GM18861 (cell line): ENCODE results near the gene VPS11.
A peak's percentile ranks its signal among the peaks of the same experiment; 100 is the strongest.

Source experiments
- ATAC-seq: cut with Tn5 transposase; IDR thresholded peaks from one replicate; pipeline ENCODE4 v1.9.1; 2021; ENCODE audit not compliant: unreplicated experiment

VPS11 gene

DNA sequence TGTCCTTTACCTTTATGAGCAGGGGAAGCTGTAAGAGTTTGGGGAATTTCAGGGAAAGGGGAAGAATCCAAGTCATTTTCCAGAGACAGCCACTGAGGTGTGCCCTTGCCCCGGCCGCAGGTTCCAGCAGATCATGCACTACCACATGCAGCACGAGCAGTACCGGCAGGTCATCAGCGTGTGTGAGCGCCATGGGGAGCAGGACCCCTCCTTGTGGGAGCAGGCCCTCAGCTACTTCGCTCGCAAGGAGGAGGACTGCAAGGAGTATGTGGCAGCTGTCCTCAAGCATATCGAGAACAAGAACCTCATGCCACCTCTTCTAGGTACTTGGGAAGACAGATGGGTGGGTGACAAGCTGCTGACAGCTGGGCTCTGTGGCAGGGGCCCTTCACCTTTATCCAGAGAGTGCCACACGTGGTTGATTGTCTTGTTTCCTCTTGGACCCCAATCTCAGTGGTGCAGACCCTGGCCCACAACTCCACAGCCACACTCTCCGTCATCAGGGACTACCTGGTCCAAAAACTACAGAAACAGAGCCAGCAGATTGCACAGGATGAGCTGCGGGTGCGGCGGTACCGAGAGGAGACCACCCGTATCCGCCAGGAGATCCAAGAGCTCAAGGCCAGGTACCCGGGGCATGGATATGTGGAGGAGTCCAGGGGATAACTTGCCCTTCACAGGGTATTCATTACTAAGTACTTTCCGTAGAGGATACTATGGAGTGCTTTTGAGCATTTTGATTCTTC is 11.2 kb downstream of the VPS11 start:
- ATAC-seq, result no peak

DNA sequence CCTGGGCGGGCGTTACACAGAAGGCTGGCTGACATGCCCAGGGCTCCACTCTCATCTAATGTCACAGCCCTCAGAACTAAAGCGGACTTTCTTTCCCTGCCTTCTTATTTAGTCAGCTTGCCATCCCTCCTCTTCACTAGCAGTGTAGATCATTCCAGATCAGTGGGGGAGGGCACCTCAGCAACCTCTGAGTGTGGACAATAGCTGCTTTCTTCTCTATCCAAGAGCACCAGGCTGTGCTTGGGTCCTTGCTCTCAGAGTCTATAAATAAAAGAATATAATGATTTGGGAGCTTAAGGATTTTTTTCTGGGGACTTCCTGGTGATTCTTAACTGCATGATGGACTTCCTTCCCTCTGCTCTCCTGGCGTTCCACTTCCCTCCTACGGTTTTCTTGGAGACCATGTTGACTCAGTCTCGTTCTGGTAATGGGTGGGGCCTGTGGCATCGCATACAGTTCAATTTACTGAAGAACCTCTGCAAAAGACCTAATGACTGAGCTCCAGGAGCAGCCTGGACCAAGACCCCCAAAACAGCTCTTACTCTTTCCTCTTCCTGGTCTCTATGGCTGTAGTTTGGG is 14.2 kb downstream of the VPS11 start:
- ATAC-seq, result no peak

DNA sequence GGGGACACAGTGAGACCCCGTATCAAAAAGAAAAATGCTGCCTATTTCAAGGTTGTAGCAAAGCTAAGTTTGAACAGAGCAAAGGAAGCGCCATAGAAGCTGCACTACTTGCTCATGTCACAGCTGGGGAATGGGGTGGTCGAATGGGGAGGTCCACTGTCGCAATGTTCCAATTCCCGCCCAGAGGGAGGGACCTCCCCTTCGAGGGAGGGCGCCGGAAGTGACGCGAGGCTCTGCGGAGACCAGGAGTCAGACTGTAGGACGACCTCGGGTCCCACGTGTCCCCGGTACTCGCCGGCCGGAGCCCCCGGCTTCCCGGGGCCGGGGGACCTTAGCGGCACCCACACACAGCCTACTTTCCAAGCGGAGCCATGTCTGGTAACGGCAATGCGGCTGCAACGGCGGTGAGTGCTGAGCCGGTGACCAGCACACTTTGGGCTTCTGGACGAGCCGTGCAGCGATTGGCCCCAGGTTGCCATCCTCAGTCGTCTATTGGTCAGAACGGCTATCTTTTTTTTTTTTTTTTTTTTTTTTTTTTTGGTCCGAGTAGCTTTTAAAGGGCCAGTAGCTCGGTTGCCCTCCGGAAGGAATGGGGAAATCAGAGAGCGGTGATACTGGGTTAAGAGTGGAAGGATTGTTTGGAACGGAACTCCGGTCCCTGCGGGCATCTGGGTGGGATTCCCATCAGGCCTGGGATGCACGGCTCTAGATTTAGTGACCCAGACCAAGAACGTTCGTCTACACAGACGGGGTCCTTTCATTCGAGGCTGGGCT is 17.2 kb downstream of the VPS11 start, which contains the start of gene HMBS:
Gene HMBS, plus strand, starts transcription at position 219 of the 774 bp plus-strand sequence. Its CDS starts 153 bp downstream, at position 372.
- peak; percentile 86 for ATAC-seq

DNA sequence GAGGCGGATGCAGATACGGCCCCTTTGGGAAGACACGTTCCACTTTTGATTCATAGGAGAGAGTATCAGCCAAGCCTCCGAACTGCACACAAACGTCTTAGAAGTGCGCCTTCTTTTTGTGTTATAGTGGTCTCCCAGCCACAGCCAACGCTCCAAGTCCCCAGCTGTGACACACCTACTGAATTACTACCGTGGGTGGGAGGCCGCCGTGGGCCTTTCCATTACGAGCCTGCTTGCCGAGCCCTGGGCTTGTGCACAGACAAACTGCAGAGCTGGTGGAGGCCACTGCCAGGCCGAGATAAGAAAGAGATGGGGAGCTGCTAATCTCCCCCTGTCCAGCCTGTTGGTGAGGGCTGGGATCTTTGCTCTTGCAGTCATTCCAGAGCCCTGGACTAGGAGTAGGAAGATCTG is 17.8 kb downstream of the VPS11 start:
- peak; percentile 9 for ATAC-seq

DNA sequence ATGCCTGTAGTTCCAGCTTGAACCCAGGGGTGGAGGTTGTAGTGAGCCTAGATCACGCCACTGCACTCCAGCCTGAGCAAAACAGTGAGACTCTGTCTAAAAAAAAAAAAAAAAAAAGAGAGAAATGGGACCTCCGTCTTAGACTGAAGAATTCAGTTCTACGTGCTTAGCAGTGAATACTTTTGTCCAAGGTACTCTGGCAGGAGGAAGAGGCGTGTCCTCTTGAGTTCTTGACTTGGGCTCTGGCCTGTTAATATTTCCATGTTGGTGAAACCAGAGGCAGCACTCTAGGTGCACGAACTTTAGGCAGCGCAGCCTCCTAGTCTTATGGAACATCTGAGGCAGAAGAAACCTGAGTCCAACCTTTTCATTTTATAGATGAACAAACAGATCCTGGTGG is 19.5 kb downstream of the VPS11 start:
- ATAC-seq, result no peak

- no peak for ATAC-seq
Measured at GRCh38 chr11:119087747-119088241, 20.2 kb downstream of the VPS11 start.

DNA sequence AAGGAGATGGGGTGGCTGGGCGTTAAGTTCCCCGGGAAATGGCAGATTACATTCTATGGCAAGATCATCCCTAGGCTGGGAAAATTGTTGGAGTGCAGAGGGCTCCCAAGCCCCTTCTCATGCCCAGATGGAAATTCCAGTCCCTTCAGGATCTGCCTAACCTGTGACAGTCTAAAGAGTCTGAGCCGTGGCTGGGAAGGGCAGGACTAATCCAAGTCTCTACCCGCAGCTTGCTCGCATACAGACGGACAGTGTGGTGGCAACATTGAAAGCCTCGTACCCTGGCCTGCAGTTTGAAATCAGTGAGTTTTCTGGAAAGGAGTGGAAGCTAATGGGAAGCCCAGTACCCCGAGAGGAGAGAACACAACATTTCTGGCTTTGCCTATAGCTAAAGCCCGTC is 20.8 kb downstream of the VPS11 start:
- ATAC-seq, result no peak

DNA sequence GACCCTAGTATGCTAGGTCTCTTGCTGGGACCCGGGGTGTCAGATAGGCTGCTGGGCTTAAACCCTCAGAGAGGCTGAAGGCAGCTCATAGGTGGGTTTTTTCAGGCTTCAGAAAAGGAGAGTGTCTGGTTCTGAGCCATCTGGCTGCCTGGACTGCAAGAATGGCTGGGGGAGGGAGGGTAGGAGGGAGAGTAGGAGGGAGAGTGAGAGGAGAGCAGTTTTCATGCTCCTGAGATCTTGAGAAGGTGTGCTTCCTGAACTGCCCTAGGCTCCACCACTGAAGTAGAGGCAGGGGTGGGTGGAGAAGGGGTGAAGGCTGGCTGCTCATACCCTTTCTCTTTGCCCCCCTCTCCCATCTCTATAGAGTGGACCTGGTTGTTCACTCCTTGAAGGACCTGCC is 21.7 kb downstream of the VPS11 start:
- no peak for ATAC-seq

DNA sequence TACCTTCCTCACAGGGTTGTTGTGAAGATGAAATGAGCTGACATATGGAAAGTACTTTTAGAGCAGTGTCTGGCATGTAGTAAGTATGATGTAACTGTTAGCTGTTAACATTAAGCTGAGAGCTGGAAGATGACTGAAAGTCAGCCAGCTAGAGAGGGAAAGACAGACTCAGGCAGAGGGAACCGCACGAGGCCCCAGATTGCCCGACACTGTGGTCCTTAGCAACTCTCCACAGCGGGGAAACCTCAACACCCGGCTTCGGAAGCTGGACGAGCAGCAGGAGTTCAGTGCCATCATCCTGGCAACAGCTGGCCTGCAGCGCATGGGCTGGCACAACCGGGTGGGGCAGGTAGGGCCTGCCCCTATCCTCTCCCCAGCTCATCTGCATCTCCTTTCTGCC is 23.6 kb downstream of the VPS11 start:
- ATAC-seq, result no peak

- no peak for ATAC-seq
Measured at GRCh38 chr11:119091966-119092879, 24.6 kb downstream of the VPS11 start.

DNA sequence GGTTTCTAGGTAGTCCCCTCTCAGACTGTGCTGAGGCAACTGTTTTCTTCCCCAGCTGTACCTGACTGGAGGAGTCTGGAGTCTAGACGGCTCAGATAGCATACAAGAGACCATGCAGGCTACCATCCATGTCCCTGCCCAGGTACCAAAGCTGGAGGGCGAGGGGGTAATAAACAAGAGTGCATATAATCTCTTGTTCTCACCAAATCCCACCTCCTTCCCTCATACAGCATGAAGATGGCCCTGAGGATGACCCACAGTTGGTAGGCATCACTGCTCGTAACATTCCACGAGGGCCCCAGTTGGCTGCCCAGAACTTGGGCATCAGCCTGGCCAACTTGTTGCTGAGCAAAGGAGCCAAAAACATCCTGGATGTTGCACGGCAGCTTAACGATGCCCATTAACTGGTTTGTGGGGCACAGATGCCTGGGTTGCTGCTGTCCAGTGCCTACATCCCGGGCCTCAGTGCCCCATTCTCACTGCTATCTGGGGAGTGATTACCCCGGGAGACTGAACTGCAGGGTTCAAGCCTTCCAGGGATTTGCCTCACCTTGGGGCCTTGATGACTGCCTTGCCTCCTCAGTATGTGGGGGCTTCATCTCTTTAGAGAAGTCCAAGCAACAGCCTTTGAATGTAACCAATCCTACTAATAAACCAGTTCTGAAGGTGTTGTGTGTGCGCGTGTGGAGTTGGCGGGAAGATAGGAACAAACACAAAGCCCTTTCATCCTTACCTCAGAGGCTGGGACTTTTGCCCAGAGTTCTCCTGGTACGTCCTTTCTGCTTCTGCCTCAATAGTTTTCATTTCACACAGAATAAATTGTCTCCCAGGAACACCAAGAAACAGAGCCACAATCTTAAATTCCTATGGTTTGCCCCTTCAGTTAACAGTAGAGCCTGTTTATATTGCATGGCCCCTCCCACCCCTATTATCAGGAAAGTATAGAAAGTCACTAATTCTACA is 25.5 kb downstream of the VPS11 start:
- ATAC-seq, result no peak

GRCh38 chr11:119093942-119094815 is 26.6 kb downstream of the VPS11 start:
- ATAC-seq, result no peak

GRCh38 chr11:119094816-119095065 is 27.1 kb downstream of the VPS11 start:
- peak; percentile 30 for ATAC-seq

DNA sequence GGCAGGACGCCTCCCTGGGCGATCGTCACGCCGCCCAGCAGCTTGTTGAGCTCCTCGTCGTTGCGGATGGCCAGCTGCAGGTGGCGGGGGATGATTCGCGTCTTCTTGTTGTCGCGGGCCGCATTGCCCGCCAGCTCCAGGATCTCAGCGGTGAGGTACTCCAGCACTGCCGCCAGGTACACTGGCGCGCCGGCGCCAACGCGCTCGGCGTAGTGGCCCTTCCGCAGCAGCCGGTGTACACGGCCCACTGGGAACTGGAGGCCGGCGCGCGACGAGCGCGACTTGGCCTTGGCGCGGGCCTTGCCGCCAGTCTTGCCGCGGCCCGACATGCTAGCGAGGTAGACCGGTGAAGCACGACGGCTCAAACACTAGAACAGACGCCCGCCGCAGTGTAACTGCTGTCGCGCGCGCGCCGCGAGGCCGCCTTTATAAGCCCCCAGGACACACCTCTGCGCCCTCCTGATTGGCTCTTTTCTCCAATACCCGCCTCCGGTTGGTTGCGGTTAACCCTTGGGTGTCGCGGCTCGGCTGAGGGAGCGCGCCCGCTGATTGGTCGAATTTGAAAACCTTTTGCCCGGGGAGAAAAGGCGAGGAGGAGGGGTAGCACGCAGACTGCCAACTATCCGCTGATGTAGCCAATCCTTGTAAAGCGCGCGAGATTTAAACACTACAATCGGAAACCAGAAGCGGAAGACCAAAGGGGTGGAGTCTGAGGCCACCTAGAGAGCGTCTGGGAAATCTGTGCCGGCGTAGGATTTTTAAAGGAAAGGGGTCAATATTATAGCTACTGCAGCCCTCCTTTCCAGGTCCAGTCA is 27.7 kb downstream of the VPS11 start:
- peak; percentile 70 for ATAC-seq

- no peak for ATAC-seq
Measured at GRCh38 chr11:119099711-119100110, 32.1 kb downstream of the VPS11 start.

DNA sequence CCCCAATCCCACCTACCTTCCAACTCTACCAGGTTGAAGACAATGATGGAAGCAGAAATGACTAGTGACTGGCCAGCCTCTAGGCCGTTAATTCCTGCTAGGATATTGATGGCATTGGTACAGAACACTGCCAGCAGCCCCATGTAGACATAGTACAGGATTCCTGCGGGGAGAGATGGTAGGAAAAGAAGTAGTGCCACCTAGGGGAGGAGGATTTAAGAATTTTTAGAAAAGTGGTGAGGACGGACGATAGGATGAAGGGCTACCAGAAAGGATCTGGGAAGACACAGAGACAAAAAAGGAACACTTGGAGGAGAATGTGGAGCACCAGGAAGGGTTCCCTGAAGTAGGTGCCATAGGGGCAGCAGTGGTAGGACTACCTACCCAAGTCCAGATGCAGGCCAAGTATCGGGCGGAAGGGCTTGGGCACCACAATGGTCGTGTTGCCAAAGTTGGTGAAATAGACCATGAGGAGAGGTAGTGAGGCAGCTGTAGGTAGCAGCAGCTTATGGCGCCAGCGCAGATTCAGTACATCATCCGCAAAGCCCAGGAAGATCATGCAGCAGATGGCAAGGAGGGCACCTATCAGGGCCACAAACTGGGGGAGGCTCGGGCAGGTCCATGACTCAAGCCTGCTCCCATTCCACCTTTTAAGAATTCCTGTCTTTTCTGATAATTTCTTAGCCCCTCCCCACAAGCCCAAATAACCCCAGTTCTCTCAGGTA is 32.8 kb downstream of the VPS11 start:
- no peak for ATAC-seq

- ATAC-seq, result peak; percentile 7
Measured at GRCh38 chr11:119100994-119101758, 33.6 kb downstream of the VPS11 start.
